GM18511 (cell line): ENCODE results near the gene PDE4D.
"Not testable (repeated sequence)": the region's sequence is repeated elsewhere in the genome, so short reads cannot be mapped to it uniquely, and the experiment has no call there.

Experiments used
- ATAC-seq: cut with Tn5 transposase; IDR thresholded peaks from one replicate; pipeline ENCODE4 v1.9.1; 2021; ENCODE audit warnings: mild to moderate bottlenecking, moderate library complexity; ENCODE audit not compliant: unreplicated experiment

The PDE4D gene

GRCh38 chr5:59001154-59001553 lies 892.4 kb downstream of the PDE4D start:
- ATAC-seq, result no peak

GRCh38 chr5:59000211-59000610 lies 893.3 kb downstream of the PDE4D start:
- no peak for ATAC-seq

GRCh38 chr5:58999804-59000203 lies 893.7 kb downstream of the PDE4D start:
- ATAC-seq, result no peak

GRCh38 chr5:58998544-58998943 lies 895.0 kb downstream of the PDE4D start:
- ATAC-seq, result no peak

GRCh38 chr5:58995779-58996178 lies 897.7 kb downstream of the PDE4D start:
- not testable (repeated sequence) for ATAC-seq

- ATAC-seq, result no peak
These were observed 900.1 kb downstream of the PDE4D start for GRCh38 chr5:58993461-58993860.

- no peak for ATAC-seq
These were observed 904.6 kb downstream of the PDE4D start for GRCh38 chr5:58988938-58989337.

GRCh38 chr5:58987193-58987592 lies 906.3 kb downstream of the PDE4D start:
- no peak for ATAC-seq

- ATAC-seq, result no peak
These were observed 907.2 kb downstream of the PDE4D start for GRCh38 chr5:58986281-58986680.

GRCh38 chr5:58985759-58986158 lies 907.8 kb downstream of the PDE4D start:
- ATAC-seq, result no peak

- ATAC-seq, result no peak
These were observed 908.2 kb downstream of the PDE4D start for GRCh38 chr5:58985311-58985710.

GRCh38 chr5:58983526-58984452 lies 909.7 kb downstream of the PDE4D start:
- no peak for ATAC-seq

- ATAC-seq, result no peak
These were observed 912.6 kb downstream of the PDE4D start for GRCh38 chr5:58980890-58981289.

- no peak for ATAC-seq
These were observed 914.4 kb downstream of the PDE4D start for GRCh38 chr5:58979090-58979489.

GRCh38 chr5:58974601-58975000 lies 918.9 kb downstream of the PDE4D start:
- ATAC-seq, result no peak

GRCh38 chr5:58974083-58974482 lies 919.4 kb downstream of the PDE4D start:
- no peak for ATAC-seq

- no peak for ATAC-seq
These were observed 921.2 kb downstream of the PDE4D start for GRCh38 chr5:58972301-58972700.

GRCh38 chr5:58970766-58971165 lies 922.8 kb downstream of the PDE4D start:
- no peak for ATAC-seq

- ATAC-seq, result no peak
These were observed 923.7 kb downstream of the PDE4D start for GRCh38 chr5:58969795-58970194.

GRCh38 chr5:58969253-58969652 lies 924.3 kb downstream of the PDE4D start:
- no peak for ATAC-seq

GRCh38 chr5:58968350-58968749 lies 925.2 kb downstream of the PDE4D start:
- ATAC-seq, result no peak

- no peak for ATAC-seq
These were observed 925.8 kb downstream of the PDE4D start for GRCh38 chr5:58967597-58968281.
